SK-N-MC (cell line): Measurements from ENCODE around the gene PRR16.

Experiments
- DNase-seq: peaks from one replicate; pipeline ENCODE4 v3.0.0-alpha.2; 2011; ENCODE audit warnings: low read depth, low spot score
- H3K27ac ChIP-seq: fragments of 200-600 bp; sonication (generic); 2 replicates; pipeline ENCODE4 v1.5.1; 2016; ENCODE audit warnings: mixed run types
- H3K36me3 ChIP-seq: fragments of 200-600 bp; sonication (generic); 2 replicates; pipeline ENCODE4 v1.6.1; 2017; ENCODE audit warnings: antibody characterized with exemption, low read length, mixed read lengths; ENCODE audit not compliant: insufficient read depth
- H3K4me3 ChIP-seq: fragments of 200-600 bp; sonication (generic); 2 replicates; pipeline ENCODE4 v1.5.1; 2016
- H3K9ac ChIP-seq: fragments of 200-600 bp; sonication (generic); 2 replicates; pipeline ENCODE4 v1.8.0; 2017; ENCODE audit warnings: mixed run types, mixed read lengths; ENCODE audit not compliant: insufficient read length
- H3K9me3 ChIP-seq: fragments of 200-600 bp; sonication (generic); 2 replicates; pipeline ENCODE4 v1.6.1; 2017; ENCODE audit warnings: low read depth, mild to moderate bottlenecking, antibody characterized with exemption, low read length, moderate library complexity, mixed read lengths
- EZH2 ChIP-seq: fragments of 200-600 bp; sonication (generic); IDR thresholded peaks from one replicate; pipeline ENCODE4 v1.6.1; 2017; ENCODE audit warnings: antibody characterized with exemption
- FOXP2 ChIP-seq: optimal IDR thresholded peaks from 2 replicates; pipeline ENCODE3; 2011; ENCODE audit warnings: mild to moderate bottlenecking, moderate library complexity; ENCODE audit not compliant: insufficient read depth; ENCODE audit errors: extremely low read length, control extremely low read depth
- POLR2AphosphoS5 ChIP-seq: IDR thresholded peaks from 2 replicates; pipeline ENCODE4 v1.6.1; 2012; ENCODE audit warnings: mild to moderate bottlenecking, low read depth, low read length, borderline replicate concordance

Gene PRR16

DNA sequence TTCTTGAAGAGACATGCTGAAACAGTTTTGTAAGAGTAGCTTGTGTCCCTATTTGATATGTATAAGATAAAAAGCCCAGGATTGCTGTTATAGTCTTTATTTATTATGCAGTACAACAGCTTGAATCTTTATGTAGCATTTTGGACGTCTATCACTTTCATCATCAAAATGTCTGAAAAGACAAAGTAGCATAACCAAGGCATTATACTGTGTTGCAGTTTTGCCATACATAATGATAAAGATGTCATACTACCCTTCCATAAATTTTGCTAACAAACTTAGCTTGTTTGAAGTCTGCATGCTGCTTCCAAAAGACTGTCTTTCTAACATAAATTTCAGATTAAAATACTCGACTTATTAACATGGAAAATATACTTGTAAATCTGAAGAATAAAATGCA lies 127.8 kb downstream of the PRR16 start:
- Histone ChIP-seq H3K27ac (no peak overlapping the region), H3K9me3 (no peaks in the 10 kb centered on the region), H3K36me3 (no peaks in the 10 kb centered on the region), H3K4me3 (no peak overlapping the region), H3K9ac (no peak overlapping the region)
- TF ChIP-seq EZH2 (no peak), POLR2AphosphoS5 (no peak), FOXP2 (no peak)
- DNase-seq, result no peak

DNA sequence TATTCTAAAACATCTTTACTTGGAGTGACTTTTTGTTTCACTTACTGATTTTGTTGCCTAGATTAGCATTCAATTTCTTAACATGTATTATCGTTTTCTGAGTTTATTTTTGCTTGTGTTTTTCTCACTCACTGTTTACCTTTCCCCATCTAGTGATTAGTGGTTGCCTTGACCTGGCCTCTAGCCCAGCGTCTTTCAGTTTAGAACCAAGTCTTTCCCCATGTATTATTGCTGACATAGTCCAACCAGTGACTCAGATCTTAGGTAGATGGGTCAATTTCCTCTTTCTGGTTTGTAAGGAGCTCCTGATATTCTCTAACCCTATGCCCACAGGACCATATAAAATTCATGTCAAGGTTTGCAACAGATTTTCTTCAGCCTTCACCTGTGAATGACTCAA lies 135.5 kb downstream of the PRR16 start:
- TF ChIP-seq POLR2AphosphoS5 (no peak), EZH2 (no peak), FOXP2 (no peak)
- Histone ChIP-seq H3K4me3 (no peak overlapping the region), H3K9ac (no peak overlapping the region), H3K9me3 (no peaks in the 10 kb centered on the region), H3K27ac (no peak overlapping the region), H3K36me3 (no peaks in the 10 kb centered on the region)
- no peak for DNase-seq

- no peak overlapping the region for H3K27ac ChIP-seq
- H3K9me3 ChIP-seq, result no peaks in the 10 kb centered on the region
- no peaks in the 10 kb centered on the region for H3K36me3 ChIP-seq
- no peak overlapping the region for H3K4me3 ChIP-seq
- no peak for DNase-seq
- TF ChIP-seq EZH2 (no peak), FOXP2 (no peak), POLR2AphosphoS5 (no peak)
- no peak overlapping the region for H3K9ac ChIP-seq
These were observed 136.5 kb downstream of the PRR16 start for GRCh38 chr5:120600639-120601038.

GRCh38 chr5:120602033-120602432 lies 137.9 kb downstream of the PRR16 start:
- H3K9ac ChIP-seq, result no peak overlapping the region
- no peak for TF ChIP-seq FOXP2
- no peak for TF ChIP-seq POLR2AphosphoS5
- TF ChIP-seq EZH2, result no peak
- H3K36me3 ChIP-seq, result no peaks in the 10 kb centered on the region
- no peaks in the 10 kb centered on the region for H3K9me3 ChIP-seq
- H3K4me3 ChIP-seq, result no peak overlapping the region
- DNase-seq, result no peak
- H3K27ac ChIP-seq, result no peak overlapping the region

GRCh38 chr5:120604884-120605283 lies 140.8 kb downstream of the PRR16 start:
- Histone ChIP-seq H3K4me3 (no peak overlapping the region), H3K36me3 (no peaks in the 10 kb centered on the region), H3K9me3 (no peaks in the 10 kb centered on the region), H3K27ac (no peak overlapping the region), H3K9ac (no peak overlapping the region)
- TF ChIP-seq POLR2AphosphoS5 (no peak), FOXP2 (no peak)
- no peak for DNase-seq

GRCh38 chr5:120605325-120606079 lies 141.4 kb downstream of the PRR16 start:
- Histone ChIP-seq H3K4me3 (no peak overlapping the region), H3K27ac (no peak overlapping the region), H3K9me3 (no peaks in the 10 kb centered on the region), H3K36me3 (no peaks in the 10 kb centered on the region), H3K9ac (no peak overlapping the region)
- no peak for DNase-seq
- TF ChIP-seq FOXP2, result no peak
- TF ChIP-seq POLR2AphosphoS5, result no peak
- no peak for TF ChIP-seq EZH2

- Histone ChIP-seq H3K36me3 (no peaks in the 10 kb centered on the region), H3K9ac (no peak overlapping the region), H3K9me3 (no peaks in the 10 kb centered on the region), H3K4me3 (no peak overlapping the region), H3K27ac (no peak overlapping the region)
- no peak for DNase-seq
- TF ChIP-seq POLR2AphosphoS5, result no peak
- no peak for TF ChIP-seq EZH2
- TF ChIP-seq FOXP2, result no peak
These were observed 145.5 kb downstream of the PRR16 start for GRCh38 chr5:120609570-120609969.

DNA sequence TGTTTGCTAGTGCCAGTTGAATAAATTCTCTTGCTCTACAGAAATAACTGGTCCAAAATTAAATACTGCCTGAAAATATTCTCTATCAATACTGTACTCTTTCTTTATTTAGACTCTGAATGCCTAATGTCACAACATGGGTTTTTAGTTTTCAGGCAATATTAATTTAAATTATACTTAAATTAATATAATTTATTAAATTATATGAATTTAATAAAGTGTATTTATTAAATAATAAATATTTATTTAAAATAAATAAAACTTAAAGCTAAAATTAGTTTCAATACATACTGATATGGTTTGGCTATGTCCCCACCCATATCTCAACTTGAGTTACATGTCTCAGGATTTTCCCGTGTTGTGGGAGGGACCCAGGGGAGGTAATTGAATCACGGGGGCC lies 146.0 kb downstream of the PRR16 start:
- Histone ChIP-seq H3K9me3 (no peaks in the 10 kb centered on the region), H3K9ac (no peak overlapping the region), H3K27ac (no peak overlapping the region), H3K36me3 (no peaks in the 10 kb centered on the region), H3K4me3 (no peak overlapping the region)
- TF ChIP-seq FOXP2, result no peak
- no peak for DNase-seq

- no peak for TF ChIP-seq EZH2
- TF ChIP-seq FOXP2, result no peak
- no peak for TF ChIP-seq POLR2AphosphoS5
- no peak for DNase-seq
- no peaks in the 10 kb centered on the region for H3K9me3 ChIP-seq
- no peak overlapping the region for H3K27ac ChIP-seq
- no peak overlapping the region for H3K9ac ChIP-seq
- no peak overlapping the region for H3K4me3 ChIP-seq
- no peaks in the 10 kb centered on the region for H3K36me3 ChIP-seq
These were observed 149.6 kb downstream of the PRR16 start for GRCh38 chr5:120613729-120614128.
